Activated CD4-positive, alpha-beta memory T cell treated with anti-CD3 and anti-CD28 coated beads for 36 hours (primary cell): ENCODE data around the gene GNG14. TPM values are rescaled to one million over a fixed set of nuclear protein-coding genes. Genes with fewer than 3 reads are reported as not detected.
"Not testable (repeated sequence)": the region's sequence is repeated elsewhere in the genome, so short reads cannot be mapped to it uniquely, and the experiment has no call there.

Experiments
- CTCF ChIA-PET: fragments of 350-600 bp; sonication (Branson Sonifier 250); formaldehyde crosslinking; loops from one replicate; lab custom pipeline; 2021; ENCODE audit warnings: antibody characterized with exemption, inconsistent platforms; lab: Charles Lee
- POLR2A ChIA-PET: fragments of 350-600 bp; sonication (Branson Sonifier 250); formaldehyde crosslinking; loops from one replicate; lab custom pipeline; 2021; ENCODE audit warnings: antibody characterized with exemption; lab: Charles Lee
- DNase-seq: peaks from one replicate; pipeline ENCODE4 v3.0.0-alpha.2; 2020
- H3K27ac Mint-ChIP-seq: one replicate; pipeline ENCODE4 v1.8.0; 2021; ENCODE audit warnings: mixed read lengths
- H3K27me3 Mint-ChIP-seq: one replicate; pipeline ENCODE4 v1.8.0; 2021; ENCODE audit warnings: mixed read lengths
- H3K36me3 Mint-ChIP-seq: one replicate; pipeline ENCODE4 v1.8.0; 2021; ENCODE audit warnings: mixed read lengths
- H3K4me1 Mint-ChIP-seq: one replicate; pipeline ENCODE4 v1.8.0; 2021; ENCODE audit warnings: low read depth, mixed read lengths
- H3K4me3 Mint-ChIP-seq: one replicate; pipeline ENCODE4 v1.8.0; 2021; ENCODE audit warnings: mild to moderate bottlenecking, mixed read lengths
- H3K9me3 Mint-ChIP-seq: one replicate; pipeline ENCODE4 v1.8.0; 2021; ENCODE audit warnings: mixed read lengths
- intact Hi-C: fragments of 100-400 bp; cut with micrococcal nuclease; formaldehyde crosslinking; loops from one replicate; pipeline ENCODE4 v1.15.1; 2023
- total RNA-seq, 2 experiments: library from RNA; stranded (reverse); gene quantifications; one replicate each; pipeline ENCODE4 v1.2.3, GENCODE V29; 2021

The GNG14 gene
- not detected for total RNA-seq

DNA sequence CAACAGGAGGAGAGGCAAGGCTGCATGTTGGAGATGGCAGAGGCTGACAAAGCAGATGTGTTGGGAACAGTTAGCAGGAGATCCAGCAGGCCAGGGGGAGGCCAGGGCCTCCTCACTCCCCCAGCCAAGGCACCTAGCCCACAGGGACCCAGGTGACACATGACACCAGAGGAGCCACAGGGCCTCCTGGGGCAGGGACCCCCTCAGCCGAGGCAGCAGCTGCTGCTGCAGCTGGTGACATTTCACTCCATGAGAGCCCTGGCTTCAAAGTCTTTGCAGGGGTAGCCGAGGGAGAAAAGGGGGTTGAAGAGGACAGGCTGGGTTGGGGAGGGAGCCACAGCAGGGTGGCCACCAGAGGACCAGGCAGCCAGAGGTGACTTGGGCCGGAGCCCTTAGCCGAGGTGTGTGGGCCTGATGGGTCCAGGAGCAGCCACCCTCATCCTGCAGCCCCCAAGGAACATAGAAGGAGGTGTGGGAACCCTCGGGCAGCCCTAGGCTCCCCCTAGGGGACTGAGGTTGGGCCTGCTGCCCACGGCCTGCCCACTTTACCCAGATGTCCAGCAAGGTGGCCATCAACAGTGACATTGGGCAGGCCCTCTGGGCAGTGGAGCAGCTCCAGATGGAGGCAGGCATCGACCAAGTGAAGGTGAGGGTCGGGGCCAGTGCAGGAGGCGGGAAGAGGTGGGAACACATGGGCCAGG lies at the start of gene GNG14:
Gene GNG14, plus strand, starts transcription at position 503 of the 701 bp plus-strand sequence. Its CDS starts 51 bp downstream, at position 554.
- CTCF ChIA-PET, result interaction anchor here (0.6 kb wide), 1 partner anchor 74 kb away, joined by 3 read pairs; no protein-coding TSS in a partner anchor
- no peak for DNase-seq
- intact Hi-C loops, result no loop called here
- H3K9me3 Mint-ChIP-seq, result no peaks in the 10 kb centered on the region
- H3K4me1 Mint-ChIP-seq, result peaks cover 2% of the 10 kb centered on the region
- POLR2A ChIA-PET, result no interaction called here
- H3K27me3 Mint-ChIP-seq, result no peaks in the 10 kb centered on the region
- H3K36me3 Mint-ChIP-seq, result no peaks in the 10 kb centered on the region
- no peak within 1 kb of the TSS for H3K4me3 Mint-ChIP-seq
- H3K27ac Mint-ChIP-seq, result no peak within 1 kb of the TSS

- intact Hi-C loops, result no loop called here
- POLR2A ChIA-PET, result no interaction called here
Observed at GRCh38 chr19:12638611-12639182, 49.1 kb upstream of the GNG14 start.

GRCh38 chr19:12639901-12640613 lies 47.7 kb upstream of the GNG14 start:
- POLR2A ChIA-PET, result interaction anchor here (0.7 to 1.3 kb wide), 5 partner anchors 9 to 72 kb away, joined by 3 to 4 read pairs (median 3); partner anchors contain the start of genes MAN2B1, WDR83, ZNF490 and ZNF791
- Mint-ChIP-seq H3K27ac (peak overlapping the region; percentile 59), H3K27me3 (no peaks in the 10 kb centered on the region), H3K36me3 (peaks cover 5% of the 10 kb centered on the region), H3K4me1 (peaks cover 16% of the 10 kb centered on the region), H3K4me3 (peak overlapping the region; percentile 58), H3K9me3 (no peaks in the 10 kb centered on the region)
- intact Hi-C loops, result loop anchor here (1.0 kb wide), 2 partner anchors 26 to 76 kb away; partner anchors contain the start of genes MAN2B1 and WDR83
- CTCF ChIA-PET, result interaction anchor here (0.5 to 2.2 kb wide), 25 partner anchors 9 to 373 kb away, joined by 3 to 18 read pairs (median 4); partner anchors contain the start of genes MAN2B1, WDR83, ZNF490 and ZNF564
- peak; percentile 94 for DNase-seq

More at GRCh38 chr19:12638611-12639182, 49.1 kb upstream of the GNG14 start:
- peaks cover 18% of the 10 kb centered on the region for H3K4me1 Mint-ChIP-seq
- no peak overlapping the region for H3K4me3 Mint-ChIP-seq
- H3K9me3 Mint-ChIP-seq, result no peaks in the 10 kb centered on the region
- no peaks in the 10 kb centered on the region for H3K27me3 Mint-ChIP-seq
- CTCF ChIA-PET, result interaction anchor here (1.6 to 2.2 kb wide), 3 partner anchors 35 to 209 kb away, joined by 4 to 18 read pairs (median 9); no protein-coding TSS in a partner anchor
- no peak overlapping the region for H3K27ac Mint-ChIP-seq
- DNase-seq, result no peak
- peaks cover 4% of the 10 kb centered on the region for H3K36me3 Mint-ChIP-seq

DNA sequence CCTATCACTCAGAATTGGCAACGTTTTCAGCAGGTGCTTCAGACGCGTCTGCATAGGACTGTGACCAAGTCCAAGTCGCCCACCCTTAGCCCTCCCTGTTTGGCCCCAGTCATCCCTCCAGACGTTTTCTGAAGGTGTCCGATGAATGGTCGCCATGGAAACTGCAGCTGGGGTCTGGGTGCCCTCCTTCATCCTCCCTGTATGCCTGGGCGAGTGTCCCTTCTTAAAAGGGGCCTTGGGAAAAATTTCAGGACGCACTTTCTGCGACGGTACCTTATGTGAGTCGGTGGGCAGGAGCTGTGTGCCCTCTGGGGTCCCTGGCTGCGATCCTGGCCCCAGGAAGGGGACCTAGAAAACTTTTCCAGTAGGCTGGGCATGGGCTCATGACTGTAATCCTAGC lies 46.3 kb upstream of the GNG14 start:
- H3K4me3 Mint-ChIP-seq, result no peak overlapping the region
- H3K9me3 Mint-ChIP-seq, result no peaks in the 10 kb centered on the region
- H3K4me1 Mint-ChIP-seq, result peaks cover 11% of the 10 kb centered on the region
- ChIA-PET CTCF (no interaction called here), POLR2A (no interaction called here)
- no peak overlapping the region for H3K27ac Mint-ChIP-seq
- intact Hi-C loops, result no loop called here
- DNase-seq, result no peak
- peaks cover 8% of the 10 kb centered on the region for H3K36me3 Mint-ChIP-seq
- no peaks in the 10 kb centered on the region for H3K27me3 Mint-ChIP-seq

DNA sequence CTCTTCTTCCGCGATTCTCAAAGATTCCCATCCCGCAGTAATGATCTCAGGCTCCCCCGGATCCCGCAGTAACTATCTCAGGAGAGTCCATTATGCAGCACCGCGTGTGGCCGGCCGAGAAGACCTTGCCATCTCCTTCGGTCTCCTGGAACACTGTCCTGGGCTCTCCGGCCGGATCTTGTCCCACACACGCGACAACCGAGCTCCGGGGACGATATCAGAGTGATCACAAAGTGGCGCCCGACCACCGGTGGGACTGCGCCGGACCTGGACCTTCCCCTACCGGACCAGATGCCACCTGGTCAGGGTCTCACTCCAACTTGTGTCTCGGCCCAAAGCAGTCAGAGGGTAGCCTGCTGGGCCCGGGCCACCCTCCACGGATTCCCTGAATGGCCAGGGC lies 45.3 kb upstream of the GNG14 start:
- no peak overlapping the region for H3K4me3 Mint-ChIP-seq
- DNase-seq, result no peak
- peaks cover 9% of the 10 kb centered on the region for H3K4me1 Mint-ChIP-seq
- no peak overlapping the region for H3K27ac Mint-ChIP-seq
- POLR2A ChIA-PET, result interaction anchor here (0.6 kb wide), 1 partner anchor 54 kb away, joined by 3 read pairs; no protein-coding TSS in a partner anchor
- no peaks in the 10 kb centered on the region for H3K27me3 Mint-ChIP-seq
- no peaks in the 10 kb centered on the region for H3K9me3 Mint-ChIP-seq
- CTCF ChIA-PET, result no interaction called here
- H3K36me3 Mint-ChIP-seq, result peaks cover 13% of the 10 kb centered on the region
- intact Hi-C loops, result no loop called here

- POLR2A ChIA-PET, H3K9me3 Mint-ChIP-seq, intact Hi-C loops, CTCF ChIA-PET, H3K4me3 Mint-ChIP-seq, H3K4me1 Mint-ChIP-seq, H3K27ac Mint-ChIP-seq, DNase-seq, H3K27me3 Mint-ChIP-seq: not testable (repeated sequence)
- H3K36me3 Mint-ChIP-seq, result peaks cover 17% of the 10 kb centered on the region
Observed at GRCh38 chr19:12643716-12644115, 44.1 kb upstream of the GNG14 start.

- DNase-seq, result no peak
- POLR2A ChIA-PET, result no interaction called here
- Mint-ChIP-seq H3K4me1 (no peaks in the 10 kb centered on the region), H3K27me3 (no peaks in the 10 kb centered on the region), H3K4me3 (no peak overlapping the region), H3K9me3 (no peaks in the 10 kb centered on the region), H3K36me3 (peaks cover 24% of the 10 kb centered on the region), H3K27ac (peak overlapping the region; percentile 18)
- CTCF ChIA-PET, result no interaction called here
- intact Hi-C loops, result no loop called here
Observed at GRCh38 chr19:12646551-12646950, 41.2 kb upstream of the GNG14 start.

DNA sequence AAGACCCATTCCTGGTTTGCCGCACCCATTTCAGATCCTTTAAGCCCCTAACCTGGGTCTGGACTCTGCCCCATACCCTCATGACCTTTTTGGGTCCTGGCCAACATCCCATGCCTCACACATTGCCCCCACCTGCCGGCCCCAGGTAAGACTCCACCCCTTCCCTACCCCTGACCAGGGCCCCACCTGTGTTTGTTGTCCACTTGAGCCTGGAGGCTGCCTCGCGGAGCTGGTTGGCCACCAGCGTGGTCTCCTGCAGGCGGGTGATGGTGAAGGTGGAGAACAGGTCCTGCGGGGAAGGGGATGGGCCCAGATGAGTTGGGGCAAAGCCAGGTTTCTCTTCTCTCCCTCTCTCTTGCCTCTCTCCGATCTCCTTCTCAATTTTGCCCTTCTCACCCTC lies 40.8 kb upstream of the GNG14 start:
- H3K9me3 Mint-ChIP-seq, result no peaks in the 10 kb centered on the region
- H3K27me3 Mint-ChIP-seq, result no peaks in the 10 kb centered on the region
- ChIA-PET POLR2A (no interaction called here), CTCF (no interaction called here)
- DNase-seq, result no peak
- no peaks in the 10 kb centered on the region for H3K4me1 Mint-ChIP-seq
- H3K36me3 Mint-ChIP-seq, result peaks cover 28% of the 10 kb centered on the region
- intact Hi-C loops, result no loop called here
- H3K4me3 Mint-ChIP-seq, result no peak overlapping the region
- H3K27ac Mint-ChIP-seq, result peak overlapping the region; percentile 18

GRCh38 chr19:12647490-12648071 lies 40.2 kb upstream of the GNG14 start:
- H3K36me3 Mint-ChIP-seq, result peaks cover 28% of the 10 kb centered on the region
- H3K27me3 Mint-ChIP-seq, result no peaks in the 10 kb centered on the region
- no peaks in the 10 kb centered on the region for H3K9me3 Mint-ChIP-seq
- H3K4me3 Mint-ChIP-seq, result no peak overlapping the region
- intact Hi-C loops, result no loop called here
- ChIA-PET POLR2A (no interaction called here), CTCF (no interaction called here)
- H3K4me1 Mint-ChIP-seq, result no peaks in the 10 kb centered on the region
- peak; percentile 51 for DNase-seq
- H3K27ac Mint-ChIP-seq, result no peak overlapping the region

DNA sequence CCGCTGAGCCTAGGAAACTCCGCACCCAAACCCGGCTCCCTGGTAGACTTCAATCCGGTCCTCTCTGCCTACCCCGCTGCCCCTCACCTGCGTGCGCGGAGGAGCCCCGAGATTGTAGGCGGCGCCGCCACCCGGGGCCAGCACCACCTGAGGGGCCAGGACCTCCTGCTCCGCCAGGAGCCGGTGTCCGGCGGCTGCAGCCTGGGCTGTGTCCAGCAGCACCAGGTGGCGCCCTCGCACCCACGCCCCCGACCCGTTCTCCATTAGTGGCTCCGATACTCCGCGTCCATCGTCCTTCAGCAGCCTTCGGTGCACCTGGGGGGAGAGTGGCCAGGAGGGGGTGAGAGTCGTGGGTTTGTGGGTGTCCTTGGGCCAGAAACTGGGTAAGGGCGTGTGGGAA lies 39.7 kb upstream of the GNG14 start:
- ChIA-PET POLR2A (no interaction called here), CTCF (no interaction called here)
- Mint-ChIP-seq H3K4me3 (no peak overlapping the region), H3K4me1 (no peaks in the 10 kb centered on the region), H3K9me3 (no peaks in the 10 kb centered on the region), H3K27ac (no peak overlapping the region), H3K27me3 (no peaks in the 10 kb centered on the region), H3K36me3 (peaks cover 28% of the 10 kb centered on the region)
- intact Hi-C loops, result no loop called here
- no peak for DNase-seq

DNA sequence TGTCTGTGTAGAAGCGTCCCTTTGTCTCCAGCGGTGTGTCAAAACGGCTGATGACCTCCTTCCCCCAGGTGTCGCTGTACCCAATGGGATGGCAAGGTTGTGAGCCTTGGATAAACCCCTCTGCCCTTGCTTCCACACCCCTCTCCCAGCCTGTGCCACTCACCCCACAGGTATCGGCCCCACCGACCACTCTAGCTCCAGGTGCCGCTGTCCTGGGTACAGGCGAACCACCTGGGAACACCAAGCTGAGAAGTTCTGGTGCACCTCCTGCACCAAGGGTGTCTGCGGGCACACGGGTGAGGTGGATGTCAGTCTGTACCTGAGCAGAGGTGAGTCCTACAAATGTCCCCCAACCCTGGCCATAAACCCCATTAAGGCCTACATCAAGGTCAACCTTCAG lies 37.9 kb upstream of the GNG14 start:
- intact Hi-C loops, result no loop called here
- no peaks in the 10 kb centered on the region for H3K4me1 Mint-ChIP-seq
- no peak overlapping the region for H3K4me3 Mint-ChIP-seq
- no peak overlapping the region for H3K27ac Mint-ChIP-seq
- DNase-seq, result no peak
- H3K36me3 Mint-ChIP-seq, result peaks cover 26% of the 10 kb centered on the region
- ChIA-PET POLR2A (no interaction called here), CTCF (no interaction called here)
- no peaks in the 10 kb centered on the region for H3K27me3 Mint-ChIP-seq
- no peaks in the 10 kb centered on the region for H3K9me3 Mint-ChIP-seq

GRCh38 chr19:12652219-12652618 lies 35.6 kb upstream of the GNG14 start:
- H3K27ac Mint-ChIP-seq, result no peak overlapping the region
- H3K4me1 Mint-ChIP-seq, result no peaks in the 10 kb centered on the region
- ChIA-PET POLR2A (no interaction called here), CTCF (no interaction called here)
- no peaks in the 10 kb centered on the region for H3K9me3 Mint-ChIP-seq
- no peak for DNase-seq
- H3K36me3 Mint-ChIP-seq, result peaks cover 32% of the 10 kb centered on the region
- intact Hi-C loops, result no loop called here
- no peak overlapping the region for H3K4me3 Mint-ChIP-seq
- H3K27me3 Mint-ChIP-seq, result no peaks in the 10 kb centered on the region
